ENCODE data around the gene COL24A1.
"Not testable (repeated sequence)": the region's sequence is repeated elsewhere in the genome, so short reads cannot be mapped to it uniquely, and the experiment has no call there.

Gene COL24A1

GRCh38 chr1:85816606-85817005, 340.0 kb downstream of the COL24A1 start:
- DNase-seq (ENCODE audit: extremely low read depth, low read depth), result no peak
- no peak for TF ChIP-seq CTCF (IDR thresholded peaks at IDR 0.05; ENCODE audit: low read depth, low read length)

DNA sequence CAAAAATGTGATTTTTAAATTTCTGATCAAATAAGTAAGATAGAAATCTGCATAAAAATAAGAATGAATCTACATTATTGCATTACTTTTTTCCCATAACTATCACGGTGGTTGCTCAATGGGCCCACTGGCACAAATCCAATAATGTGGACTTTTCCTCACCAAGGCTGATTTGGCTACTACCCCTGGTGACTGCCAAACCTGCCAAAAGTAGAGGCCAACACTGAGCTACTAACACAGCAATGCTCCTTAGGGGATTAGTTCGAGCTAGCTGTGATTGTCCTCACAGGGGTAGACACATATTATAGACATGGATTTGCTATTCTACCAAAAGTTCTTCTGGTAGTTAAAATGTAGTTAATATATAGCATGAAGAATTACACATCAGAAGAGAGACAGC, 340.7 kb downstream of the COL24A1 start:
- no peak for DNase-seq (ENCODE audit: extremely low read depth, low read depth)

DNA sequence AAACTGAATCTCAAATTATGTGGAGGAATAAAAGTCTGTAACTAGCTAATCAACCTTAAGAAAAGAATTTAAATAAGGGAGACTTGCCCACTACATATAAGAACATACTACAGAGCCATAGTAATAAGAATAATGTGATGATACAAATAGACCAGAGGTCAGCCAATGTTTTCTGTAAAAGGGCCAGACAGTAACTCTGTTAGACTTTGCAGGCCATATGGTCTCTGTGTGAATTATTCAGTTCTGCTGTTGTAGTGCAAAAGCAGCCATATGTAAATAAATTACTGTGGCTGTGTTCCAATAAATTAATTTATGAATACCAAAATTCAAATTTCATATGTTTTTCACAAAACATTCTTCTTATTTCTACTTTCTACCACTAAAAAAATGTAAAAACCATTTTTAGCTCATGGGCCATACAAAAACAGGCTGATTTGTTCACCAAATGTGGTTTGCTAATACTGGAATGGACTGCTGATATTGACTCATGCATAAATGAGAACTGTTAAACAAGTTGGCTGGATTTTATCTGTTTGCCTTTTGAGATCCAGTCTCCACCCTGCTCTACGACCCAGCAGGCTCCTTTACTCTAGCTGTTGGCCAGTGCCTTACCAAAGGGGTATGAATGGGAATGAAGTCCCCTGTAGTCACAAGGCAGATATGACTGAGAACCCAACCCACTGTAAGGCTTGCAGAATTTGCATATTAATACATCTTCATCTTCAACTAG, 350.2 kb downstream of the COL24A1 start:
- no peak for DNase-seq (ENCODE audit: extremely low read depth, low read depth)

More for the DNA sequence above, 340.7 kb downstream of the COL24A1 start:
- no peak for TF ChIP-seq CTCF (IDR thresholded peaks at IDR 0.05; ENCODE audit: low read depth, low read length)

DNA sequence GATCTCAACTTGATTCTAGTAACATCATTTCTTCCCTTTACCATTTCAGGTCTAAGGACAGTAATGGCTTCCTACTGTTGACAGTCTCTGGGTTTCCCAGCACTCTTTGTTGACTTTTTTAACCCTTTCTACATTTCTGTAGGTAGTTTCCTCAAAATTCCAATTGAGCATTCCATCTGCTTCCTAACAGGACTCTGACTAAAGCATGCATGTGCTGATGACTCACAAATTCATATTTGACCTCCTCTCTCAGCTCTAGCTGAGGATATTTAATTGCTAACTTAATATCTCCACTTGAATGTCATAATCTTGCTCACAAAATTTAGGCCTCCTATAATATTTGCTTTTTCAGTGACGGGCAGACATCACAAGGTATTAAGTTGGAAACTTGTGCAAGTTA, 355.1 kb downstream of the COL24A1 start:
- TF ChIP-seq CTCF (IDR thresholded peaks at IDR 0.05; ENCODE audit: low read depth, low read length), result no peak

More for the DNA sequence above, 350.2 kb downstream of the COL24A1 start:
- TF ChIP-seq CTCF (IDR thresholded peaks at IDR 0.05; ENCODE audit: low read depth, low read length), result no peak

DNA sequence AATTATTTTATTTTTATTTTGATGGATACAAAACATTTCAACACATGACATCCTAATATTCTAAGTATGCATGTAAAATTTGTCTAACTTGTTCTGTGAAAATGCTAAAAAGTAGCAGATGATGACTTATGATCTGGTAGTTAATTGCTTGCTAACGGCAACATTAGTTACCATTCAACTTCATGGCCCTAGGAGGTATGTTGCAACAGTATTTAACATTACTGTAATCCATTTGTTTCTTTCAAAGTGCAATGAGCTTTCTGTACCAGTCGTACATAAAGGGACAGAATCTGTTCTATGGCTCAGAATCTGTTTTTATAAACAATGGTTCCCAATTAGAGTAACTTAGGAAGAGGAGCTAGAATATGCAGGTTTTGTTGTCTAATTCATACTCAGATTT, 356.8 kb downstream of the COL24A1 start:
- no peak for DNase-seq (ENCODE audit: extremely low read depth, low read depth)

More for the DNA sequence above, 355.1 kb downstream of the COL24A1 start:
- no peak for DNase-seq (ENCODE audit: extremely low read depth, low read depth)

GRCh38 chr1:85798419-85798818, 358.2 kb downstream of the COL24A1 start:
- TF ChIP-seq CTCF (IDR thresholded peaks at IDR 0.05; ENCODE audit: low read depth, low read length), result no peak
- no peak for DNase-seq (ENCODE audit: extremely low read depth, low read depth)

More for the DNA sequence above, 356.8 kb downstream of the COL24A1 start:
- no peak for TF ChIP-seq CTCF (IDR thresholded peaks at IDR 0.05; ENCODE audit: low read depth, low read length)

GRCh38 chr1:85777021-85777420, 379.6 kb downstream of the COL24A1 start:
- DNase-seq (ENCODE audit: extremely low read depth, low read depth), result not testable (repeated sequence)

DNA sequence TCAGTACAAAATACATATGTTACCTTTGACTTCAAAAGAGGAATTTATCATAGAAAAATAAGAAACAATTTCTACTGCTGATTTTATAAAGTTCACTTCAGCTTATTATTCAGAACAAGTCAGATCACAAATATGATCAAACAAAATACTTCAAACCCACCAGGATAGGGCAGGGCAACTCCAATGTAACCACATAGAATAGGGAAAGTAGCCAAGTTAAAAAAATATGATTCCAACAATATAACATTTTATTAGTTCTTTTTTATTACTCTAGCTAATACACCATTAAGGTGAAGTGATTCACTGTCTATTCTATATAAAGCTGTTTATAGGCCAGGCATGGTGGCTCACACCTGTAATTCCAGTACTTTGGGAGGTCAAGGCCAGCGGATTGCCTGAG, 393.8 kb downstream of the COL24A1 start:
- no peak for DNase-seq (ENCODE audit: extremely low read depth, low read depth)
- TF ChIP-seq CTCF (IDR thresholded peaks at IDR 0.05; ENCODE audit: low read depth, low read length), result no peak

All from AG09319 (cell line).